ENCODE measurements around the gene BCR.

The BCR gene

DNA sequence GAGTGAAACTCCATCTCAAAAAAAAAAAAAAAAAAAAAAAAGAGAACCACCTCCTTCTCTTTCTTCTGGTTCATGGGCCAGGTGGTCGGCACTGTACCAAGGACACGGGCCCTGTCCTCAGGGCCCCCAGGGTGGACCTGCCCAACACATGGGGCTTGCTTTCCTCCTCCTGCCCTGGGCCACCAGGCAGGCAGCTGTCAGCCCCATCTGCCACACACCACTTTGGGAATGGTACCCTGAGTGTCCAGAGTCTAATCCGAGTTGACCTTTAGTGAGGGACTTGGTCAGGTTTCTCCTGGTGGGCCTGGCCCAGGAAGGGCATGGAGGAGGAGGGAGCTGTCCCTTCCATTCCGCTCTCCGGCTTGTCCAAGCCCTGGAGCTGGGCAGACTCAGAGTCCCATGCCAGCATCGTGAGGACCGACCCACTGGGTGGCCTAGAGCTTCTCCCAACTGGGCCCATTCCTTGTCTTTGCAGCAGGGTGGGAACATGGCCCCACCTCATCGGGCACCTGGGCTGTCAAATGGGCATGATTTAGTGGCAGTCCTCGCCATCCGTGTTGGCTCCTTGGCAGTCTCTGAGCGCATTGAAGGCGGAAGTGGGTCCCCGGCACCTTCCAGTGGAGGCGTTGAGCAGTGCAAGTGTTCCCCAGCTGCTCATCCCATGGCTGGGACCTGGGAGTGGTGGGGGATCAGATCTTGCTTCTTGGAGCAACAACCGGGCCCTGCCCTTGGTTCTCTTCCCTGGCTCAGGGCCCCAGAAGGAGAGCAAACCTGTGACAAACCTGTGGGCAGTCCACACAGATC is 94.8 kb downstream of the BCR start:
- Histone ChIP-seq H3K27ac (ENCODE audit: low read depth, low read length) (no peak overlapping the region), H3K27me3 (ENCODE audit: control insufficient read depth, insufficient read depth, low read length) (no peaks in the 10 kb centered on the region), H3K4me1 (ENCODE audit: control insufficient read depth, insufficient read depth, low read length) (peaks cover 7% of the 10 kb centered on the region), H3K4me3 (ENCODE audit: low read length) (no peak overlapping the region), H3K36me3 (ENCODE audit: control insufficient read depth, insufficient read depth, low read length) (peaks cover 30% of the 10 kb centered on the region), H3K9ac (ENCODE audit: low read length) (no peak overlapping the region)

DNA sequence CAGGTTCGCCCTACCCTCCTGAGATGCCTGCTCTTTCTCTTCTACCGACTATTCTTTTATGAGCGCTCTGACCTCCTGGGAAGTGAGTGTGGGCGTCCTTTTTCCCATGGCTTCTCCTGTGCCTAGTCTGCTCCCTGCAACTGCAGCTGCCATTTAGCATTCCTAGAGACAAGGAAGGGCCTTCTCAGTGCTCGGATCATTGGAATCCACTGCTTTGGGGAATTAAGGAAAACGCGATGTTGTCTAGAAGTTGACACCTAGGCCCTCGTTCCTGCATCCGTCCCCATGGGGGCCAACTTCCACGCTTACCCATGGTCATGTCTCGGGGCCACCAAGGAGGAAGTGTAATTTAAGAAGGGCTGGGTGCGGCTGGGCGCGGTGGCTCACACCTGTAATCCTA is 95.4 kb downstream of the BCR start:
- peaks cover 33% of the 10 kb centered on the region for H3K36me3 ChIP-seq (ENCODE audit: control insufficient read depth, insufficient read depth, low read length)
- H3K27ac ChIP-seq (ENCODE audit: low read depth, low read length): no peak overlapping the region
- peaks cover 7% of the 10 kb centered on the region for H3K4me1 ChIP-seq (ENCODE audit: control insufficient read depth, insufficient read depth, low read length)
- no peak overlapping the region for H3K9ac ChIP-seq (ENCODE audit: low read length)
- no peaks in the 10 kb centered on the region for H3K27me3 ChIP-seq (ENCODE audit: control insufficient read depth, insufficient read depth, low read length)
- no peak overlapping the region for H3K4me3 ChIP-seq (ENCODE audit: low read length)

DNA sequence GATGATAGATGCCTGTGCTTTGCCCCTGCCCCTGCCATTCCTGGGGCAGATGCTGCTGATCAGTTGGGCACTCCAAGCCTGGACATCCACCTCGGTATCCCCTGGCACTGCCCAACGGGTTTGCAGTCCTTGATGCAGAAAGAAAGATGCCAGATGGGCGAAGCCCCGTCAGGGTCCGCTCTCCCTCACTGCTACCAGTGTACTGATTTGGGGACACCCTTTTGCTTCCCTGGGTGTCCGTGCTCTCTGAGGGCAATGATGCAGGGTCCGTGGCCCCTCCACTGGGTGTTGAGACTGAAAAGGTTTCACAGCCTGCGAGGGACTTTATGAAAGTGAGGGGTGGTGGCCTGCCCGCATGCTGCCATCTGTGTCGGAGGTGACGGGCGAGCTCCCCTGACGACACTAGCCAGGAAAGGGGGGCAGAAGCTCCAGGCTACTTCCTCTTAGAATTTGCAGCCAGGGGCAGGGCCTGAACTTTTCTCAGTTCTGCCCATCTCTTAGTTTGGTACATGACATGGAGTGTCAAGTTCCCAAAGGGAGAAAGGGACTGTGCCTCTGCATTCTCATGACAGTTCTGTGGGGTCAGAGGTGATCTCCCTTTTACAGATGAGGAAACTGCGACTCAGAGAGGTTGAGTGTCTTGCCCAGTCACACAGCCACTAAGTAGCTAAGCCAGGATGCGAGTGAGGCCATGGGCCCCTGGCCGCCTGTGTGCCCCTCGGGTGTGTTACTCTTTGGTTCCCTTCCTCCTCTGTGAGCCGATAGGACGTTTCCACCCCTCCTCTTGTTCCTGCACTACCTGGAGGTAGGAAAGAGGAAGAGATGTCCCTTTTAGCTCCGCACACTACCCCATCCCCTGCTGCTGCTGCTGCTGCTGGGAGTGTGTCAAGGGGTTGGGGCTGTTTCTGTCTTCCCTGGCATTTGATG is 96.6 kb downstream of the BCR start:
- Histone ChIP-seq H3K9ac (ENCODE audit: low read length) (no peak overlapping the region), H3K4me3 (ENCODE audit: low read length) (no peak overlapping the region), H3K27me3 (ENCODE audit: control insufficient read depth, insufficient read depth, low read length) (no peaks in the 10 kb centered on the region), H3K36me3 (ENCODE audit: control insufficient read depth, insufficient read depth, low read length) (peaks cover 27% of the 10 kb centered on the region), H3K27ac (ENCODE audit: low read depth, low read length) (no peak overlapping the region), H3K4me1 (ENCODE audit: control insufficient read depth, insufficient read depth, low read length) (peaks cover 17% of the 10 kb centered on the region)

DNA sequence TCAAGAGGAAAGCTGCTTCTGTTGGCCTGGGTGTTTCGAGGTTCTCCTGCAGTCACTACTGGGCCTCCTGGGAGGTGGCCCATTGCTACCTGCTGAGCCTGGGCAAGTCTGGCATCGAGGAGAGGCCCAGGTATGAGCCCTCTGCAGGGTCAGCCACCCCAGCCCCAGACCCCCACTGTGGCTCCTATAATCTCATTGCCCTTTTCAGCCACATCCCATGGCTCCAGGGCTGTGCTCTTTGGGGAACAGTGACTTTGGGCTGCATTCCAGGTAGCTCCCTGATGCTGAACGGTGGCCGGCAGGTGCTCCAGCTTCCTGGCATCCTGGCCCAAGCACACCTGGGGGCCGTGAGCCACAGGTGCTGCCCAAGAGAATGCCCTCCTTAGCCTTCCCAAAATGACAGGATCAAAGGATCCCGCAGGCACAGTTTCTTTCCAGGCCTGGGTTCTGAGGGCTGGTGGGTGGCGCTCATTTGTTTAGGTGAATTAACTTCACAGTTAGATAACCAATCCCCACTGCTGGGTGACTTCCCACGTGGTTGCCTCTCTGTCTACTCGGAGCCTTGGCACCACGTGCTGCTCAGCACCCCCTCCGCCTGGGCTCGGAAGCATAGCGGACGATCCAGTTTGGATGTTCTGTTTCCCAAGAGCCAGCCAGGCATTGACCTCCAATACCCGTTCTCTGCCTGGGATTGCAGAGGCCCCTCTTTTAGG is 97.4 kb downstream of the BCR start:
- Histone ChIP-seq H3K27me3 (ENCODE audit: control insufficient read depth, insufficient read depth, low read length) (no peaks in the 10 kb centered on the region), H3K4me3 (ENCODE audit: low read length) (no peak overlapping the region), H3K9ac (ENCODE audit: low read length) (no peak overlapping the region), H3K27ac (ENCODE audit: low read depth, low read length) (no peak overlapping the region), H3K36me3 (ENCODE audit: control insufficient read depth, insufficient read depth, low read length) (peaks cover 20% of the 10 kb centered on the region), H3K4me1 (ENCODE audit: control insufficient read depth, insufficient read depth, low read length) (peaks cover 25% of the 10 kb centered on the region)

DNA sequence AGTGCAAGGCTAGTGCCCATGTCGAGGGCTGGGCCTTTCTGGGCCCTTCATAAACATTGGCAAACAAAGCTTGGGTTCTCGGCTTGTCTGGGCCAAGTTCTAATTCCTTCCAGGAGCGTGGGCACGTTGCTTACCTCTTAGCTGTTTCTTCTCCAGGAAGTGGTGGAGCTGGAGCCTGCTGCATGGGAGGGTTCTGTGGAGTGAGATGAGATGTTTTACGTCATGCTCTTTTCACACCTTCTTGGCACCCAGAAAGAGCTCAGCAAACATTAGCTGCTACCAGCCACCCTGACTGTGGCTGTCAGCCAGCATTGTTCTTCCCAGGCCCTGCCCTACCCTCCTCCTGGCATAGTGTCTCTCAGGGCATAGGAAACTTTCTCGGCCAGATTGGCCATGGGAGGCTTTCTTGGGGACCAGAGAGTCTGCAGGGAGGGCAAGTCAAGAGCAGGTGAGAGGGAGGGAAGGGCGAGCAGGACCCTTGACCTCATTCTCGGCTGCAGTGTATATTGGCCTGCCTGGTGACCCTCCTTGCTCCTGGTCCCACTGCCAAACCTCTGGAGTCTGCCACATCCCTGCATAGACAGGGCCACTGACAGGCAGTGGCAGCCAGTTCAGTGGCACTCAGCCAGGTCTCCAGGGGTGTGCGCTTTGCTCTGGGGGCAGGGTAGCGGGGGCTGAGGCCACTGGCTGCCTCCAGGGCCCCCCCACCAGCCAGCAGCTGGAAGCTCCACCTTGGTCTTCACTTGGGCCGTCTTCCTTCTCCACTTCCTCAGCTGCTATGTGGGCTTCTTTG is 98.8 kb downstream of the BCR start:
- H3K9ac ChIP-seq (ENCODE audit: low read length): no peak overlapping the region
- peaks cover 26% of the 10 kb centered on the region for H3K4me1 ChIP-seq (ENCODE audit: control insufficient read depth, insufficient read depth, low read length)

DNA sequence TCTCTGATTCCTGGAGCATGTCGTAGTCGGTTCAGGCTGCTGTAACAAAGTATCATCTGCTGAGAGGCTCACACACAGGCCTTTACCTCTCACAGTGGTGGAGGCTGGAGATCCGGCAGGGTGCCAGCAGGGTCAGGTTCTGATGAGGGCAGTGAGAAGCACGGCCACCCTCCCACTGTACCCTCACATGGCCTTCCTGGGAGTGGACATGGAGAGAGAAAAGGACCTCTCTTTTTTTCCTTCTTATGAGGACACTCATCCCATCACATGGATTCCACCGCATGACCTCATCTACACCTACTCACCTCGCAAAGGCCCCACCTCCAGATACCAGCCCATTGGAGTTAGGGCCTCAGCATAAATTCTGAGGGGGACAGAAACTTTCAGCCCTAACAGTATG is 99.5 kb downstream of the BCR start:
- Histone ChIP-seq H3K27ac (ENCODE audit: low read depth, low read length) (peak overlapping the region; percentile 68), H3K9ac (ENCODE audit: low read length) (no peak overlapping the region), H3K4me1 (ENCODE audit: control insufficient read depth, insufficient read depth, low read length) (peaks cover 26% of the 10 kb centered on the region), H3K27me3 (ENCODE audit: control insufficient read depth, insufficient read depth, low read length) (no peaks in the 10 kb centered on the region), H3K4me3 (ENCODE audit: low read length) (no peak overlapping the region), H3K36me3 (ENCODE audit: control insufficient read depth, insufficient read depth, low read length) (peaks cover 11% of the 10 kb centered on the region)

More for the DNA sequence above, 98.8 kb downstream of the BCR start:
- H3K27ac ChIP-seq (ENCODE audit: low read depth, low read length): peak overlapping the region; percentile 68
- H3K36me3 ChIP-seq (ENCODE audit: control insufficient read depth, insufficient read depth, low read length): peaks cover 11% of the 10 kb centered on the region
- no peaks in the 10 kb centered on the region for H3K27me3 ChIP-seq (ENCODE audit: control insufficient read depth, insufficient read depth, low read length)
- no peak overlapping the region for H3K4me3 ChIP-seq (ENCODE audit: low read length)

DNA sequence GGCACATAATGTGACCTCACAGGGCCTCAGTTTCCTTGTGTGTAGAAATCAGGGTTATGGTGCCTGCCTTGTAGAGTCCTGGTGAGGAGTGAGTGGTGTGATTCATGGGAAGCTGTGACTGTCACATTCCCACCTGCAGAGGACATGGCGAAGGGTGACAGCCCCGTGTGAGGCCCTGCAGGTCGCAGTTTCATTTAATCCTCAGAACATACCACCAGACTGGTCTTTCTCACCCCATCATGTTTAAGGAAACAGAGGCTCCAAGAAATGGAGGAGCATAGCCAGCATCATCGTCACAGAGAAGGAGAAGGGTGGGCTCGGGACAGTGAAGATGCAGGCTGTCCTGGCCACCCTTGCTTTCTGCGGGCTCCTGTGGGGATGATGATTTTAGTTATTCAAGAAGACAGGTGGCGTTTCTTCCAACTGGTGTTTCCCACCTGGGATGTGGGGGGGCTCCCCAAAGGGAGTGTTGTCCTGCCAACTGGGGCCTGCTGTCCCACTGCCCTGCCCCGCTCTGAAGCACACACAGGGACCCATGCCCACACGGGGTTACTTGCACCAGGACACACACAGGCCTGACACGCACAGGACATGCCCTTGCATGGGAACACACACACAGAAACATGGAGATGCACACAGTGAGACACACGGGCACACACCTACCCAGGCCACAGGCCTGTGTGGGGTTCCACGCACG is 100.2 kb downstream of the BCR start:
- H3K36me3 ChIP-seq (ENCODE audit: control insufficient read depth, insufficient read depth, low read length): peaks cover 11% of the 10 kb centered on the region
- H3K4me1 ChIP-seq (ENCODE audit: control insufficient read depth, insufficient read depth, low read length): peaks cover 26% of the 10 kb centered on the region
- H3K27ac ChIP-seq (ENCODE audit: low read depth, low read length): peak overlapping the region; percentile 84
- no peak overlapping the region for H3K9ac ChIP-seq (ENCODE audit: low read length)
- H3K27me3 ChIP-seq (ENCODE audit: control insufficient read depth, insufficient read depth, low read length): no peaks in the 10 kb centered on the region
- H3K4me3 ChIP-seq (ENCODE audit: low read length): no peak overlapping the region

DNA sequence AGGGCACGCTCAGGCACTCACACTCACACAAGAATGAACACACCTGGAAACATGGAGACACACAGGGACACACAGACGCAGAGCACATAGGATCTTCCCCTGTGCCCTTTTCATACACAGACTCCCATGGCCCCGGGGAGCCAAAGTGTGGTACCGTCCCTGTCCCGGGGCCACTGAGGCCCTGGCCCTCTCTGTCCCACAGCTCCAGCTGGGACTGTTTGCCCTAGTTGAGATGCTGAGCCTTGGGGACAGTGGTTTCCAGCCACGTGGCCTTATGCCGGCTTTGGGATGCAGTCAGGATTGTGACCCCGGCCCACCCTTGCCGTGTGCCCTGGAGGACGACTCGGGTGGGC is 100.7 kb downstream of the BCR start:
- Histone ChIP-seq H3K27me3 (ENCODE audit: control insufficient read depth, insufficient read depth, low read length) (no peaks in the 10 kb centered on the region), H3K36me3 (ENCODE audit: control insufficient read depth, insufficient read depth, low read length) (peaks cover 11% of the 10 kb centered on the region), H3K4me1 (ENCODE audit: control insufficient read depth, insufficient read depth, low read length) (peaks cover 26% of the 10 kb centered on the region), H3K4me3 (ENCODE audit: low read length) (no peak overlapping the region), H3K9ac (ENCODE audit: low read length) (no peak overlapping the region), H3K27ac (ENCODE audit: low read depth, low read length) (peak overlapping the region; percentile 84)

DNA sequence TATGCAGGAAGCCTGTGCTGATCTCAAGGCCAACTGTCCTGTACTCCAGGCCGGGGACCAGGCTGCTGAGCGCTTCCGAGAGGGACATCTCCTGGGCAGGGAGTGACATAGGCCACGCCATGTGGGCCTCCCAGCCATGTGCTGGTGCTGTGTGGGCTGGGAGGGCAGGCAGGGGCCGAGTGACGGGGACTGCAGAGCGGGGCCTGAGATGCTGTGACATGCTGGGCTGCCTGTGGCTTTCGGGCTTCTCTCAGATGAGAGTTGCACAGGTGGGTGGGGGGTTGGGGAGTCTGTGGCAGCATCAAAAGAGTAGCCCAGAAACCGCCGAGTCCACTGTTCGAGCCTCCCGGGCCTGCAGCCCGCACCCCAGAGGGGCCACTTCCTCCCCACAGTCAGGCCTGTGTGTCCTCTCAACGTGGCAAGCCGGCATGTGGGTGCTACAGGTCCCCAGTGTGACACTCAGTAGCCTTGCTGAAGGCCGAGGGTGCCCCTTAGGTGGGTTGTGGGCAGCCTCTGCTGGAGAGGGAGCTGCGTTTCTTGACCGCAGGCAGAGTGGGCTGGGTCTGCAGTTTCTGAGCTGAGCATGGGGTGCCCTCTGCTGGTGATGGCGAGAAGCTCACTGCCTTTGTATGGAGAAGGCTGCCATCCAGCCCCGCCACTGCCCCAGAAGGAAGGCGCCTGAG is 101.2 kb downstream of the BCR start:
- H3K4me1 ChIP-seq (ENCODE audit: control insufficient read depth, insufficient read depth, low read length): peaks cover 26% of the 10 kb centered on the region
- H3K9ac ChIP-seq (ENCODE audit: low read length): no peak overlapping the region
- H3K27me3 ChIP-seq (ENCODE audit: control insufficient read depth, insufficient read depth, low read length): no peaks in the 10 kb centered on the region
- peaks cover 11% of the 10 kb centered on the region for H3K36me3 ChIP-seq (ENCODE audit: control insufficient read depth, insufficient read depth, low read length)
- no peak overlapping the region for H3K4me3 ChIP-seq (ENCODE audit: low read length)
- H3K27ac ChIP-seq (ENCODE audit: low read depth, low read length): peak overlapping the region; percentile 84

DNA sequence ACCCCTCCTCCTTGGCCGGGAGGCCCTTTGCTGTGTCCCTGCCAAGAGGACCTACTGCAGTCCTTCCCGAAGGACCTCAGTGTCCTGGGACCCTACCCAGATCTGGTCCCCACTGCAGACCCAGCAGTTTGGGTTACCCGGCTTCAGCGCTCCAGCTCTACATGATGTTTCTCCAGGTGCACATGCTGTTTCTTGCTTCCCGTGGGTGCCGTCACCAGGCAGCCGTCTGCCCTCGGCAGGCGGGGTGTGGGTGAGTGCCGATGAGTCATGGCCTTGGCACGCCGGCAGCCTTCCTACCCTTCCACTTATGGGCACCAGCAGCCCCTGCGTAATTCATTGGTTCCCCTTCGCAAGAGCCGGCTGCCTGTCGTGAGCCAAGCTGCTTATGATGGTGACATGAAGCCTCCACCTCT is 101.8 kb downstream of the BCR start:
- no peak overlapping the region for H3K9ac ChIP-seq (ENCODE audit: low read length)
- H3K4me1 ChIP-seq (ENCODE audit: control insufficient read depth, insufficient read depth, low read length): peaks cover 26% of the 10 kb centered on the region
- H3K27ac ChIP-seq (ENCODE audit: low read depth, low read length): peak overlapping the region; percentile 84
- H3K36me3 ChIP-seq (ENCODE audit: control insufficient read depth, insufficient read depth, low read length): peaks cover 11% of the 10 kb centered on the region
- no peak overlapping the region for H3K4me3 ChIP-seq (ENCODE audit: low read length)
- H3K27me3 ChIP-seq (ENCODE audit: control insufficient read depth, insufficient read depth, low read length): no peaks in the 10 kb centered on the region

DNA sequence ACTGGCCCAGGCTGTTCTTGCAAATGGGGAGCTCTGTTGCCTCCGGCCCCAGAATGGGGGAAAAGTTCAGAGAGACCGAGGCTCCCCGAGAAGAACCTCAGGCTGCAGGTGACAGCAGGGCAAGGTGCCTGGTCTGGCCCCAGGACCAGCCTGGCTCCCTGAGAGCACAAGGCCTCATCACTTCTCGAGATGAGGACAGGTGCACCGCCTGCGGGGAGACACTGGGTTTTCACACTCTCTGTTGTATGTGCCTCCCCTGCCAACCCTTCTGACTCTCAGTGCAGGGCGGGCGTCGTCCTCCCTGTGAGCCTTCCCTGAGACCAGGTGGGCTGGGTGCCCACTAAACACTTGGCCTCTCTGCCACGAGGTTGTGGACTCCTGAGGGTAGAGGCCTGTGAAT is 102.2 kb downstream of the BCR start:
- H3K36me3 ChIP-seq (ENCODE audit: control insufficient read depth, insufficient read depth, low read length): peaks cover 11% of the 10 kb centered on the region
- no peaks in the 10 kb centered on the region for H3K27me3 ChIP-seq (ENCODE audit: control insufficient read depth, insufficient read depth, low read length)
- H3K9ac ChIP-seq (ENCODE audit: low read length): no peak overlapping the region
- no peak overlapping the region for H3K4me3 ChIP-seq (ENCODE audit: low read length)
- H3K4me1 ChIP-seq (ENCODE audit: control insufficient read depth, insufficient read depth, low read length): peaks cover 26% of the 10 kb centered on the region
- peak overlapping the region; percentile 84 for H3K27ac ChIP-seq (ENCODE audit: low read depth, low read length)

All from rectal smooth muscle tissue (tissue), 1 donor.